ENCODE measurements around the gene CBLN3.
A peak's percentile ranks its signal among the peaks of the same experiment; 100 is the strongest.

The CBLN3 gene

GRCh38 chr14:24439257-24439656 lies 9.8 kb upstream of the CBLN3 start:
- no peak for DNase-seq

- DNase-seq, result peak; percentile 34 to 76 (median 62)
Observed at GRCh38 chr14:24438223-24439097, 9.0 kb upstream of the CBLN3 start.

- no peak for DNase-seq
Observed at GRCh38 chr14:24437736-24438067, 8.2 kb upstream of the CBLN3 start.

- DNase-seq, result no peak
Observed at GRCh38 chr14:24437020-24437735, 7.7 kb upstream of the CBLN3 start.

- peak; percentile 69 to 83 (median 78) for DNase-seq
Observed at GRCh38 chr14:24436355-24437019, 7.0 kb upstream of the CBLN3 start.

- DNase-seq, result no peak
Observed at GRCh38 chr14:24435998-24436354, 6.5 kb upstream of the CBLN3 start.

GRCh38 chr14:24435192-24435810 lies 5.8 kb upstream of the CBLN3 start:
- DNase-seq, result no peak

GRCh38 chr14:24434676-24435075 lies 5.2 kb upstream of the CBLN3 start:
- DNase-seq, result no peak

GRCh38 chr14:24434036-24434435 lies 4.6 kb upstream of the CBLN3 start:
- no peak for DNase-seq

- DNase-seq, result no peak
Observed at GRCh38 chr14:24432259-24433131, 3.0 kb upstream of the CBLN3 start.

- DNase-seq, result peak; percentile 94 to 97 (median 96)
Observed at GRCh38 chr14:24431569-24432258, 2.2 kb upstream of the CBLN3 start.

GRCh38 chr14:24430682-24431568 lies 1.5 kb upstream of the CBLN3 start:
- peak; percentile 39 to 66 (median 61) for DNase-seq

GRCh38 chr14:24430143-24430681 lies 744 bp upstream of the CBLN3 start:
- peak; percentile 71 to 90 (median 88) for DNase-seq

GRCh38 chr14:24428628-24429394 lies 657 bp downstream of the CBLN3 start:
- DNase-seq, result no peak

GRCh38 chr14:24427537-24428508 lies 1.6 kb downstream of the CBLN3 start:
- no peak for DNase-seq

GRCh38 chr14:24426912-24427536 lies 2.4 kb downstream of the CBLN3 start:
- DNase-seq, result no peak

- DNase-seq, result no peak
Observed at GRCh38 chr14:24426150-24426911, 3.1 kb downstream of the CBLN3 start.

All from suppressor macrophage (primary cell).